HG02884 (cell line): Measurements from ENCODE around the gene PTCD1.
"Not testable (repeated sequence)": the region's sequence is repeated elsewhere in the genome, so short reads cannot be mapped to it uniquely, and the experiment has no call there.

Source experiments
- ATAC-seq: cut with Tn5 transposase; IDR thresholded peaks from one replicate; pipeline ENCODE4 v1.9.1; 2021; ENCODE audit warnings: mild to moderate bottlenecking, moderate library complexity; ENCODE audit not compliant: unreplicated experiment

PTCD1 gene

DNA sequence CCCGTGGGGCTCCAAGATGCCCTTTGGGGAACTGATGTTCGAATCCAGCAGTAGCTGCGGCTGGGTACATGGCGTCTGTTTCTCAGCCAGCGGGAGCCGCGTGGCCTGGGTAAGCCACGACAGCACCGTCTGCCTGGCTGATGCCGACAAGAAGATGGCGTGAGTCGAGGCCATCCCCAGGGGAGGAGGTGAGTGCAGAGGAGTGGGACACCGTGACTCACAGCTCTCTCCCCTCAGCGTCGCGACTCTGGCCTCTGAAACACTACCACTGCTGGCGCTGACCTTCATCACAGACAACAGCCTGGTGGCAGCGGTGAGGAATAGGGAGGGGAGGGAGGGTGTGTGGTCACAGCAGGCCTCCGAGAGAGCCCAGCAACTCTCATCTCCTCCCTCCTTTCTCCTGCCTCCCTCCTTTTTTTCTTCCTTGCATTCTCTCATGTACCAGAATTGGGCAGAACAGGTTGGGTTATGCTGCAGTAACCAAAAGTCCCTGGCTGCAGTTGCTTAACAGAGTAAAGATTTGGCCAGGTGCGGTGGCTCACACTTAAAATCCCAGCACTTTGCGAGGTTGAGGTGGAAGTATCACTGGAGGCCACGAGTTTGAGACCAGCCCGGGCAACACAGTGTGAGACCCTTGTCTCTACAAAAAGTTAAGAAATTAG, 47.5 kb downstream of the PTCD1 start:
- ATAC-seq = no peak

DNA sequence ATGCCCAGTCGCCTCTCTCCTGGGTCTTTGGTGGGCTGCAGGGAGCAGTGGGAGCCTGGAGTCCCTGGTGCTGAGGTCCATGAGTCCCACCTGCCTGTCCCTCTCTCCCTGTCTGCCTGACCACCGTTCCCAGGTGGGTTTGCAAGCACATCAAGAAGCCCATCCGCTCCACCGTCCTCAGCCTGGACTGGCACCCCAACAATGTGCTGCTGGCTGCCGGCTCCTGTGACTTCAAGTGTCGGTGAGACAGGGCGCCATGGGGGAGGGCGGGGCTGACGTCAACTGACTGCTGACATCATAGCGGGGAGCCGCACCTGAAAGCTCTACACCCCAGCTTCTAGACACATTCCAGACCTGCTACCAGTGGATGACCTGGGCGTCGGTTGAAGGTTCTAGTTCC, 48.8 kb downstream of the PTCD1 start:
- no peak for ATAC-seq

DNA sequence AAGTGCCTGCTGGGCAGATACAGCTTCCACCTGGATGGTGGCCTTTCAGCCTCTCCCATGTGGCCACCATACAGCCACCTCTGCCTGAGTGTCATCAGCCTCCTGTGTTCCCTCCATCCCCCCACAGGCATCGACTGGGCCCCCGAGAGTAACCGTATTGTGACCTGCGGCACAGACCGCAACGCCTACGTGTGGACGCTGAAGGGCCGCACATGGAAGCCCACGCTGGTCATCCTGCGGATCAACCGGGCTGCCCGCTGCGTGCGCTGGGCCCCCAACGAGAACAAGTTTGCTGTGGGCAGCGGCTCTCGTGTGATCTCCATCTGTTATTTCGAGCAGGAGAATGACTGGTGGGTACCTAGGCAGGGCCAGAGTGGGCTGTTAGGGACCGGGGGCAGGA, 50.7 kb downstream of the PTCD1 start:
- no peak for ATAC-seq

DNA sequence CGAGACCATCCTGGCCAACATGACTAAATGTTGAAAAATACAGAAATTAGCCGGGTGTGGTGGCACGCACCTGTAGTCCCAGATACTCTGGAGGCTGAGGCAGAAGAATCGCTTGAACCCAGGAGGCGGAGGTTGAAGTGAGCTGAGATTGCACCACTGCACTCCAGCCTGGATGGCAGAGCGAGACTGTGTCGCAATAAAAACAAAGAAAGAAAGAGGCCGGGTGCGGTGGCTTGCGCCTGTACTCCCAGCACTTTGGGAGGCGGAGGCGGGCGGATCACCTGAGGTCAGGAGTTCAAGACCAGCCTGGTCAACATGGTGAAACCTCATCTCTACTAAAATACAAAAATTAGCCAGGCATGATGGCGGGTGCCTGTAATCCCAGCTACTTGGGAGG, 51.4 kb downstream of the PTCD1 start:
- not testable (repeated sequence) for ATAC-seq

DNA sequence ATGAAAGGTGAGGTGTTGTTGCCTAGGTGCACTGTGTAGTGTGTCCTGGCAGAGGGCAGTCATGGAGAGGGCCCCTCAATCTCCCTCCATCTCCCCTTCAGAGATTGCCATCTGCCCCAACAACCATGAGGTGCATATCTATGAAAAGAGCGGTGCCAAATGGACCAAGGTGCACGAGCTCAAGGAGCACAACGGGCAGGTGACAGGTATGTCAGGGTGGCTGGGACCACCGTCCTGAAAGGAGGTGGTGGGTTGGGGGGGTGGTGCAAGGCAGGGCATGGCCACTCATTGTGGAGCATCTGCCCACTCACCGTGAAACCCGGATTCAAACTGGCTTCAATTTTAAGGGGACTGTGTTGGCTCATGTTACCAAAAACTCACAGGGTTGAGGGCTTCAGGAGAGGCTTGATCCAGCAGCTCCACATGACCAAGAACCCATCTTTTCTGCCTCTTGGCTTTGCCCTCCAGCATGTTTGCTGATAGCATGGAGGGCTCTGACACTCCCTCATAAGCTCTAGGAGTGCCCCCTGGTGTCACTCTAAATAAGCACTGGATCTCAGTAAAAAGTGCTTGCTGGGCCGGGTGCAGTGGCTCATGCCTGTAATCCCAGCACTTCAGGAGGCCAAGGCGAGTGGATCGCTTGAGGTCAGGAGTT, 51.9 kb downstream of the PTCD1 start:
- ATAC-seq = no peak

DNA sequence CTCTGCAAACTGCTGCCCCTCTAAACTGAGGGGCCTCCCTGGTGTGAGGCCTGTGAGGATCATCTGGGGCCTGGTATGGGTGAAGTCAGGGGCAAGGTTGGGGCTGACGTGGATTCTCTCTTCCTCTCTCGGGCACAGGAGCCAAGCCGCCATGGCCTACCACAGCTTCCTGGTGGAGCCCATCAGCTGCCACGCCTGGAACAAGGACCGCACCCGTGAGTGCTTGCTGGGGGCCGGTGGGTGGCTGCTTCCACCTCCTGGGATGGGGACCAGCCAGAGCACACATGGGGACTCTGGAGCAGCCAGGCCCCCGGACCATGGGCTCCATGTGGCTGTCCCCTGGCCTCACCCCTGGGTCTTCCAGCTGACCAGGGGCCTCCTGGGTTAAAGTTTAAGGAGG, 53.0 kb downstream of the PTCD1 start:
- no peak for ATAC-seq

DNA sequence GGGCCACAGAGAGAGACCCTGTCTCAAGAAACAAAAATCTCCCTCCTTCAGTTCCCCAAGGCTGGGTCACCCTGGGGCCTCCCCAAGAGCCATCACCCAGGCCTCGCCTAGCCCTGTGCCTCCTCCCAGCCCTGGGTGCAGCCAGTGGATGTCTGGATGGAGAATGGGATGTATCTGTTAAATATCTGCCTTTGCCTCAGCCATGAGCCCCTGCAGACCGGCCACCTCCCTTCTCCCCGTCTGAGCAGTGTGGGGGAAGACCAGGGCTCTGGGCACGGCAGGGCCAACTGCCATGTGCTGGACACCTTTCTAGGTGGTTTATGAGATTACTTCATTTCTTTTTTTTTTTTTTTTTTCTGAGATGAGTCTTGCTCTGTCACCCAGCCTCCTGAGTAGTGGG, 54.1 kb downstream of the PTCD1 start:
- no peak for ATAC-seq

DNA sequence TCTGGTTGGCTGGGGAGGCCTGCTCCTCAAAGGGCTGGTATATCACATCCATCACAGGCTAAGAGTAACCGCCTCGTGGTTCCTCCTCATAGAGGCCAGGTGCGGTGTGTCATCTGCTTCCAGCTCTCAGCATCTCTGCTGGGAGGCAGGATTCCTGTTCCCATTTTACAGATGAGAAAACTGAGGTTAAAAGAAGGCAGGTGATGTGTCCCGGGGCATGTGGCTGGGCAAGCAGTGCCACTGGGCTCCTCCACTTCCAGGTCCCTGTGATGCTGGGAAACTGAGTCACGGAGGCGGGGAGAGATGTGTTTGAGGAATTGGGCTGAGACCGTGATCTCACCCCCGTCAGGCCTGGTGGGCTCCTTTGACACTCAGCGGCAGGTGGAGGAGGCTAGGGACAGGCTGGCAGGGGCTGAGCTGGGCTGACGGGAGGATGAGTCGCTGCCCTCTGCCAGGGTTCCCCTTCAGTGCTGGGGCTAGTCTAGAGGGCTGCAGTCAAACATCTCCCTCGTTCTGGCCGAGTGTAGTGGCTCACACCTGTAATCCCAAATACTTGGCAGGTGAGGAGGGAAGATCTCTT, 54.7 kb downstream of the PTCD1 start:
- ATAC-seq = no peak

DNA sequence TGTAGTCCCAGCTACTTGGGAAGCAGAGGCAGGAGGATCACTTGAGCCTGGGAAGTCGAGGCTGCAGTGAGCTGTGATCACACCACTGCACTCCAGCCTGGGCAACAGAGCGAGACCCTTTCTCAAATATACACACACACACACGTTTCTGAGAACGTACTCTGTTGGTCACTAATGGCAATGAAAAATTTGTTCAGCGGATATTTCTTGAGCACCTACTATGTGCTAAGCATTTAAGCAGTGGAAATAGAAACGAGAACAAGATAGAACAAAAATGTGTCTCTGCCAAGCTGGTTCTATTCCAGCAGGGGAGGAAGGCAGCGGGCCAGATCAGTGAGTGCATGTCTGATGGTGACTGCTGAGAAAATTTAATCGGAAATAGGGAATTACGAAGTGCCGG, 55.4 kb downstream of the PTCD1 start:
- ATAC-seq = no peak

DNA sequence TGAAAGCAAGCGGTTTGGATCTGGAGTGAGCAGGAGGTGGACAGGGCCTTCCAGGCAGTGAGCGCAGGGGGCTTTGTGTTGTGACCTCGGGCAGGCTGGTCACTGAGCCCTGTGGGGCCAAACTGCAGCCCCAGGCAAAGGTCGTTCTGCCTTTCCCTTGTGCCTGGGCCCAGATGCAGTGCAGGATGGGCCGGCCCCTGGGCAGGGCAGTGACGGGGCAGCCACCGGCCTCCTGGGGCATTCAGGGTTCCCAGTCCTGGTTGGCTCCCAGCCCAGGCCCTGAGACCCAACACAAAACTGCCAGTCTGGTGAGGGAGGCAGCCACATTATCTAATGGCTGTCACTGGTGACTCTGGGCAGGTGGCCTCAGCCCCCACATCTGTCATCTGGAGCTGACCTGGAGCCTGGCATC, 56.9 kb downstream of the PTCD1 start:
- ATAC-seq = no peak

DNA sequence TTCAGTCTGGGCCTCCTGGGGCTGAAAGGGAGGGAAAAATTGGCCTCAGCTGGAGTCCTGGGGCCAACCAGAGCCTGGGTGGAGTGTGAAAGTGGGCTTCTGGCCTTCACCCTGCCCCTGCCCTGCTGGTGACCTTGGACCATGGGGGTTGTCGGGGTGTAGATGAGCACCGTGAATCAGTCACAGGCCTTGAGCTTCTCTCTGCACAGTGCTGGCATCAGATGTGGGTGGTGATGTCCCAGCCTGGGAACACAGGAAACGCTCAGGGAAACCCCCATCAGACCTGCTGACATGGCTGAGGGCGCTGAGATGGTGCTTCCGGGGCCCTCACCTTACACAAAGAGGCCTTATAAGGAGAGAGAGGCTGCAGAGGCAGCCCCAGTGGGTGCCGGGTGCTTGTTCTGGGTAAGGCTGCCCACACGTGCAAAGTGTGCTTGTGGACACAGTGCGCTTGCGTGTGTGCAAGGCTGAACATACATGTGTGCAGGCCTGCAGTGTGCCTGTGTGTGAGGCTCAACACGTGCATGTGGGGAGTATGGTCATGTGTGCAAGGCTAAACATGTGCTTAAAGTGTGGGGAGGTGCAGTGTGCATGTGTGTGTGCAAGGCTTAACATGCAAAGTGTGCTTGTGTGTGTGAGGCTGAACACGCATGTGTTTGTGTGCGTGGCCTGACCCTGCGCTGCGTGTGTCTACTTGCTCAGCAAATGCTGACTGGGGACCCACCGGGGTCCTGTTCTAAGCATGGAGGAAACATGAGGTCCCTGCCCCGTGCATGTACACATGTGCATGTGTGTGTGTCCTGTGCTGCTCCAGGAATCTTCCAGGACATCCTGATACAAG, 57.6 kb downstream of the PTCD1 start:
- ATAC-seq = peak; percentile 71

DNA sequence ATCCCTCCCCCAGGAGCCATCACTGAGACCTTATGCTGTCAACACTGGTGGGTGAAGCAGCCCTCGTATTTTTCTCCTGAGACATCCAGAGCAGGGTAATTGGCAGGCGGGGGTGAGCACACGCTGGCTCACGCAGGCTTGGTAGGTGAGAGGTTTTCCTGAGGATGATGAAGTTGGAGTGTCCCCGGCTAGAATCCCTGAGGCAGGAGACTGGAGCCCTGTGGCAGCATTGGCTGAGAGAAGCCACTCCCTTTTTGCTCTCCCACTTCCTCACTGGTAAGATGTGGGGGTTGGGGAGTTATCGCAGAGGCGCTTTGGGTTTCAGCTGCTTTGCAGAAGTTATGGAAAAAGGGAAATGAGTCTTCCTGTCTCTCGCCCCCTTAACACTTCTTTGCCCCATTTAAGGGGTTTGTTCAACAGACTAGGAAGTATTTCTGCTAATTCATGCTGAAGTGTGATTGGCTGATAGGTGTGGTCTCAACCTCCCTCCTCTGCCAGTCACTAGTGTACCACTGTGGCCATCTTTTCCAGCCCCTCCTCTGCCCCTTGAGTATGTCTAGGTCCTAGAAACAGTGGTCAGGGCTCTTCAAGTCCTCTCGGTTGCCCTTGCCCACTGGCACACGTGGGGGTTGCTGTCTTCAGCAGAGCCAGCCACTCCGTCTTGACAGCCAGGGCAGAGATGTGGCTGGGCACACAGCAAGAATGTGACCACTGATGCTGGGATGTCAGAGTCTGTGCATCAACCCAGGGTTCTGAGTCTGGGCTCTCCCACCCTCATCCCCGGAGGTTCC, 58.4 kb downstream of the PTCD1 start:
- peak; percentile 27 for ATAC-seq

DNA sequence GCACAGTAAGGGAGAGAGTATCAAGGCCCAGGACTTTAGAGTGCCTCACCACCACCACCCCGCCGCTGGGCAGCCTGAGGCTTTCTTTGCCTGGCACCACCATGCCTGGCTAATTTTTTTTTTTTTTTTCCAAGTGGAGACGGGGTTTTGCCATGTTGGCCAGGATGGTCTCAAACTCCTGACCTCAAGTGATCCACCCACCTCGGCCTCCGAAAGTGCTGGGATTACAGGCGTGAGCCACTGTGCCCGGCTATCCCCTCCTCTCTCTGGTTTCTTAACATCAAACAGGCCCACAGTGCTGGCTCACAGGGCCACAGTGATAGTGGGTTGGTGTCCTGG, 58.9 kb downstream of the PTCD1 start:
- ATAC-seq = not testable (repeated sequence)

DNA sequence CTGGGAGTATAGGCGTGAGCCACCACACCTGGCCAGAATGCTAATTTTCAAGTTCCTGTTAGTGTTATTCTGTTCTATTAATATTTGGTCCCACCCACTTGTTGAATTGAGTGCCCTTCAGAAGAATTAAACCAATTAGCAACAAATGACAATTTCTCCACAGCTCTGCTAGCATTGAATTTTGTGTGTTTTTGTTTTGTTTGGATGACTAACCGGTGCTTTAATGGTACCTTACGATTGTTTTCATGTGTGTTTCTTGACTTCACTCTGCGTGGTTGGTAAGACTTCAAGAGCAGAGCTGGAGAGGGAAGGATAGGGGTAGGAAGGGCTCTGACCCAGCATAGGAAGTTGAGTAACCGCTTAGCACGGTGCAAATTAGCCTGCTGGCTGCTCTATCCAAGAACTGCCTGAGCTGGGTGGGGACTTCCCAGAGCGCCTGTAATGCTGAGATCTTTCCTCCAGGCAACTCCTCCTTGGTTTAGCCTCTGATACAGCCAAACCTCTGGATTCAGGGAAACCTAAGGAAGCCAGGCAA, 59.5 kb downstream of the PTCD1 start:
- no peak for ATAC-seq

DNA sequence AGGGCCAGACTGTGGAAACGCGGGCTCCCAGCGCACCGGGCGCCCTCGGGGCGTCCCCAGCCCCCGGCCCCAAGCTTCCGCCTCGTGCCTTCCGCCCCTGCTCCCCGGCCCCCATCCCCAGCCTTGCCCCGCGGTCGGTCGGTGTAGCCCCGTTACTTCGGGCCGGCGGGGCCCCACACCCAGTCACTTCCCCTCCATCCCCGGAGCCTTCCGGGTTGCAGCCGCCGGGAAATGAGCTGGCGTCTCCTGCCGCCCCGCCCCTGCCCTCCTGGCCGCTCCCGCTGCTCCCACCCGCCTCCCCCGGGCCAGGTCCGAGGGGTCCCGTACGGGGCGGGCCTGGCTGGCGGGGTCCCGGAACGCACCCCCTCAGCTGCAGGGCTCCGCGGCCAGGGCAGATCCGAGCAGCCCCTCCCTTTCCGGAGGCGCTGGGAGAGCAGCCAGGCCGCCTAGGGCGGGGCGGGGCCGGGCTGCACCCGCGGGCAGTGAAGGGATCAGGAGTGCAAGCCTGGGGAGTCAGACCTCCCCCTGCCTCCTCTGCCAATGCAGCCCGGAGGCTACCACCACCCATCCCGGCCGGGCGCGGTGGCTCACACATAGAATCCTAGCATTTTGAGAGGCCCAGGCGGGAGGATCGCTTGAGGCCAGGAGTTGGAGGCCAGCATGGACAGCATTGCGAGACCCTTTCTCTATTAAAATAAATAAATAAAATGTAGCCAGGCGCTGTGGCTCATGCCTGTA, 63.4 kb downstream of the PTCD1 start:
- ATAC-seq = peak; percentile 37

DNA sequence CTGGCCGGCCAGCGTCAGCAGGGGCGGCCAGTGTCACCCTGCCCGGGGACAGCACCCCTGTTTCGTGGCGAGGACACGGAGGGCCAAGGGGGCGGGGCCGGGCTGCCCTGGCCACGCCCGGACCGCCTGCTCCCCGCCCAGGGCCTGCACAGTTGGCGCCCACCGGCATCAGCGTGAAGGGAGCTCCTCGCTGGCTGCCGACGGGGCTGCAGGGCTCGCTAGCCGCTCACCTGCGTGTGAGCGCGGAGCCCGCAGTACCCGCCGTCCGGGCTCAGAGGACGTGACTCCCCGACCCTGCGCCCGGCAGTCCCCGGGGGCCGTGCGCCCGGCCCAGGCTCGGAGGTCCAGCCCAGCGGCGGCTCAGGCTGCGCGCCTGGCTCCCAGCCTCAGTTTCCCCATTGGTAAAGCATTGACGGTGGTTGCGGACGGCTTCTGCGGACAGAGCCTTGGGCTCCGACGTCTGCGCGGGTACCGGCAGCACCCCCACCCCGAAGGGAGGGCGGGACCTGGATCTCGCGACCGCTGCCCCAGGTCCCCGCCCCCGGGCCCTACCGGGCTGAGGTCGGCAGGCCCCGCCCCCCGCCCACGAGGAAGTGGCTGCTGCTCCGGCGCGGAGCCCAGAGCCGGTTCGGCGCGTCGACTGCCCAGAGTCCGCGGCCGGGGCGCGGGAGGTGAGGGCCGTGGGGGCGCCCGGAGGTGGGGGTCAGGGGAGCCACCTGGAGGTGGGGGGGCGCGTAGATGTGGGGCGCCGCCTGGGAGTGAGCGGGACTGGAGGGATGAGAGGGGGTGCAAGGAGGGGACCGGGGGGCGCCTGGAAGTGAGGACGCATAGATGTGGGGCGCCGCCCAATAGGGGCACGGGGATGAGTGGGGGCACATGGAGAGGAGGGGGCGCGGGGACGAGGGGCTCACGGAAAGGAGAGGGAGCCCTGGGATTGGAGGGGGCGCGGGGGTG, 64.2 kb downstream of the PTCD1 start, which contains the start of gene ARPC1B:
Gene ARPC1B (plus strand): TSS at position 620 of the 954 bp plus-strand sequence. CDS start 10,985 bp downstream, outside the sequence.
- ATAC-seq = peak; percentile 50

DNA sequence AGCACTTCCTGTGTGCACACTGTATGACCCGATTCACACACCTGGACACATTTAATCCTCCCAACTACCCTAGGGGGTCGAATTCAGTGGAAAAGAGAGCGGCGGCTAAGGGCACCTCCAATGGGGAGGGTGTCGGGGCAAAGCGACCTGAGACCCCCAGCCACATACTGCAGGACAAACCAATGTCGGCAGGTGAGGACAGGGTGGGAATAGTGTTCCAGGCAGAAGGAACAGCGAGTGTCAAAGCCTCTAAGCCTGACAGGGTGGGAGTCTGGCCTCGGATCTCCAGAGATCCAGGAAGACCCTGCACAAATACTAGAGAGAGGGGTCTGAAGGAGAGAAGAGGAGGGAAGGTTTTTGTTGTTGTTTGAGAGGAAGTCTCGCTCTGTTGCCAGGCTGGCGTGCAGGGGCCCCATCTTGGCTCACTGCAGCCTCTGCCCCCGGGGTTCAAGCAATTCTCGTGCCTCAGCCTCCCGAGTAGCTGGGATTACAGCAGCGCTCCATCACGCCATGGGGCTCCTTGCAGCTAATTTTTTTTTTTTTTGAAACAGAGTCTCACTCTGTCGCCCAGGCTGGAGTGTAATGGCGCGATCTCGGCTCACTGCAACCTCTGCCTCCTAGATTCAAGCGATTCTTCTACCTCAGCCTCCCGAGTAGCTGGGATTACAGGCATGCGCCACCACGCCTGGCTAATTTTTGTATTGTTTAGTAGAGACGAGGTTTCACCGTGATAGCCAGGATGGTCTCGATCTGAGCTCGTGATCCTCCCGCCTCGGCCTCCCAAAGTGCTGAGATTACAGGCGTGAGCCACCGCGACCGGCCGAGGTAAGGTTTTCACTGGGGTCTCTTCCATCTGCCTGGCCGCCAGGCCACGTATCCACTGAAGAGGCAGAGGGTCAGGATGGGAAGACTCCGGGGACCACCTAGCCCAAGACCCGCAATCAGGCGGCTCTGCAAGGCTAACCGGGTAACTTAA, 65.2 kb downstream of the PTCD1 start:
- no peak for ATAC-seq
